HL-60/S4 treated with phorbol 12-myristate 13-acetate at 8.2 ng/mL for 4 days and 3 days (cell line): ENCODE measurements around the gene PRDM5.

Source experiments
- in situ Hi-C: fragments of 300-500 bp; cut with MboI; formaldehyde crosslinking; loops from 2 replicates; pipeline ENCODE4 v1.15.0; 2022; ENCODE audit warnings: low sequenced_read_pairs

PRDM5 gene

DNA sequence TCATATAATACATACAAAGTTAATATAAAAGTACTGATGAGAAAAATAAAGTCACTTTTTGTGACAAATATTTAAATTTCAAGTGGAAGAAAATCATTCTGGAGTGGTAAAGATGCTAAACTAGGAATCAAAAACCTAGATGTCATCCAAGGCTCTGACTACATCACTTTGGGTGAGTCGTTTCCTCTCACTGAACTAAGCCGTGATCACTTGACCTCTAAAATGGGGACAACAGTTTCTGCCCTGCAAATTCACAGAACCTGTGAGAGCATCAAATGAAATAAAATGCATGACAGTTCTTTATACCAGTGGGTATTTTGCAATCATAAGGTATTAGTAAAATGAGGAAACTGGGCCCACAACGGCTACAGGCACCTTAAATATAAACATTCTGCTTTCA lies 63.8 kb downstream of the PRDM5 start:
- in situ Hi-C loops = no loop called here

DNA sequence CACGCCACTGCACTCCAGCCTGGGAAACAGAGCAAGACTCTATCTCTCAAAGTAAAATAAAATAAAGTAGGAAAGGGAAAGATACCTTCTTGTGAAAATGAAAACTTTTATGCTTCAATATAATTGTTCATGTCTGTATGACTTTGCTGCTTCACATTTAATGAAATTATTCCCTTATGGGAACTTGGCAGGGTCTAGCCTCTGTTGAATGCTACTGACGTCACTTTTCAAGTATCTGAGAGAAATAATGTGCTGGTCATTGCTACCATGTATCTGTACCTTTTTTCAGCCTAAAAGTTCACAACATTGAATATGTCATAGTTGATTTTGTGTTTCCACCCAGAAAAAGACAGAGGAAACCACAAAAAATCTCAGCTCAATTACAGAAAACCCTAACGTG lies 65.2 kb downstream of the PRDM5 start:
- in situ Hi-C loops = no loop called here

- in situ Hi-C loops = no loop called here
These were observed 66.2 kb downstream of the PRDM5 start for GRCh38 chr4:120856294-120856693.

DNA sequence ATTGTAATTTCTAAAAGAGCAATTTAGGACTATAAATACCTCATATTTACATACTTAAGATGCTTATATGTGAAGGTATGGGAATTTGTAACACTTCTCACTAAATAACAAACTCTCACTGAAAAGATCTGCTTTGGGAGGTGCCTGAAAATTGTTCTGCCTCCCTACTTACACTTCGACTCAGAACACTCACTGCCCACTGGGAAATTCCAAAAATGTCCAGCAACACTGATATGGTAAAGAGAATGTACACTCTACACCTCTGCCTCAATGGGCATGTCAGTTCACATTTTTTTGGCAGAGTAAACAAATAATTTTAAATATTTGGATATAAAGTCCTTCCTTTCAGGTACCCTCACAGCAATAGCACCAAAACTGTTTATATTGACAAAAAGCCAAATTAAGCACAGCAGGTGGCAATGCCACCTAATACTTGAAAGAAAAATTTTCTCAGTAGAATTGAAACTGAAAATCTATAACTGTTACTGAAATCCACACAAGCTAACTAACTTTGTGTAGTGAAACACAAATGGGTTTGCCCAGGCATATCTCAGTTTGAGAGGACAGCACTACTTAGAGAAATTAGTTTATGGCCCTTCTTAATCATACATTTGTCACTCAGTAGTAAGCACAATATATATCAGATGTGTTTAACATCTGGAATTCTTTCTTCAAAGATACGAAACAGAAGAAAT lies 67.1 kb downstream of the PRDM5 start:
- in situ Hi-C loops = no loop called here

- in situ Hi-C loops = no loop called here
These were observed 69.2 kb downstream of the PRDM5 start for GRCh38 chr4:120853161-120853935.

DNA sequence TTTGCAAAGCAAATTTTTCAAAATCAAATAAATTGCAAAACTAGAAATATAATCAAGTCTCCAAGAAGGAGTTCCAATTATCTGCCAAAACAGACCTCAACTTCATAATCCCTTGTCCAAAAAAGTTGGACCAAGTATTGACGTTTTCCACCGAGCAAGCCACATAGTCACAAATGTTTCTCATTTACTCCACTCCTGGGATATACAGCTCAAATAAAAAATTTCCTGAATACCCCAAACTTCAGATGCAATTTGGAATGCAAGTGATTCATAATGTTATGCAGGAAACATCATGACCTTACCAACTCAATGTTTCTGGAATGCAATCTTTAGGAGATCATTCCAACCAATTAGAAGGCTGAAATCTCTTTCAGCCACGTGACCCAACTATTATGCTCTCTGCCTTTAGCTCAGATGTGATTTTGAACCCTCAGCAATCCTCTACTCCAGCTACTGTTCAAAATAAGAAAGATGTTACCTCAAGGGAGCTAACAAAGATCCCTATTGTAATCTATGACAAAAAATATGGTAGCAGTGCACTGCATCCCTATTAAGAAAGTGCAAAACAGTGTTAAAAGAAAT lies 72.4 kb downstream of the PRDM5 start:
- in situ Hi-C loops = no loop called here

GRCh38 chr4:120847019-120847582 lies 75.4 kb downstream of the PRDM5 start:
- in situ Hi-C loops = no loop called here

DNA sequence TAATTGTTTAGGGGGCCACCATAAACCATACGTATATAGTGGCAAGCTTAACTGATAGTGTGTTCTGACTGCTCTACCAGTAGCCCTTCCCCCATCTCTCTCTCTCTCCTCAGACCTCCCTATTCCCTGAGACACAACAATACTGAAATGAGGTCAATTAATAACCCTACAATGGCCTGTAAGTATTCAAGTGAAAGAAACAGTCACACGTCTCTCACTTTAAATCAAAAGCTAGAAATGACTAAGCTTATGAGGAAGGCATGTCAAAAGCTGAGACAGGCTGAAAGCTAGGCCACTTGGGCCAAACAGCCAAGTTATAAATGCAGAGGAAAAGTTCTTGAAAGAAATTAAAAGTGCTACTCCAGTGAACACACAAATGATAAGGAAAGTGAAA lies 78.0 kb downstream of the PRDM5 start:
- in situ Hi-C loops = no loop called here

DNA sequence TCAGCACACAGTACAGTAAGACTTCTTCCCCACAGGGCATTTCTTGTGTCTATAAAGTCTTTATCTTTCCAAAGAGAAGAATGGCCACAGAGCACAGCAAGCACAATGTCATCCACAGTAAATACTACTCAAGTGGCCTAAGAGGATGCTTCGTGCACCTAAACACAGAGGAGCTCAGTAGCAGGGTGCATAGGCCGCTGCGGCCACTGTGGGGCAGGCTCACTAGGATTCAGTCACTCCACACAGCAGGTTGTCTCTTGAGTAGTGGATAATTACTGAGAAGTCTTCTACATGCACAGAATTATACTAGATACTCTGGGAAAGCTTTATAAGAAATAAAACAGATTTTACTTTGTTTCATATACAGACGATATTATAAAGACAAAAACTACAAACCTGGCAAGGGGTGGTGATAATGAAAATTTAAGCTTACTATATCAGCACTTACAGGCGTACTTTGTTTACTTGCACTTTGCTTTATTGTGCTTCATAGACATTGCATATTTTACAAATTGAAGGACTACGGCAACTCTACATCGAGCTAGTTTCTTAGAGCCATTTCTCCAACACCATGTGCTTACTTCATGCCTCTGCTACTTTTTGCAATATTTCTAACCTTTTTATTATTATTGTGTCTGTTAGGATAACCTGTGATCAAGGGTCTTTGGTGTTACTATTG lies 78.5 kb downstream of the PRDM5 start:
- in situ Hi-C loops = no loop called here

DNA sequence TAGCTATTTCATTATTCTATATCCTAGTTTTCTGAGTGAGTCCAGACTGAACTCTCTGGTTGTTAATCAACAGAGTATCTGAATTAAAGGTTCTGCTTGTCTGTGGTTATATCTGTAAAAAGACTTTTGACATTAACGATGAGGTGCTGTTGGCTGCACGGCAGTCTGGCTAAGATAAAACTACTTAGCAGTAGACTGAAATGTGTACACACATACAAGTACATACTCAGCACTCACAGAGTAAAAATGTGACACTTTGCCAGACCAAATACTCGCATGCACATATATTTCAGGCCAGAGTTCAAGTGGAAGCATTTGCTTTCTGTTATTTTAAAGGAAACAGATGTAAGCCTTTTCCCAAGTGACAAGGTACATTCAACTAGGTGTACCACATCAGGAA lies 80.5 kb downstream of the PRDM5 start:
- in situ Hi-C loops = no loop called here

DNA sequence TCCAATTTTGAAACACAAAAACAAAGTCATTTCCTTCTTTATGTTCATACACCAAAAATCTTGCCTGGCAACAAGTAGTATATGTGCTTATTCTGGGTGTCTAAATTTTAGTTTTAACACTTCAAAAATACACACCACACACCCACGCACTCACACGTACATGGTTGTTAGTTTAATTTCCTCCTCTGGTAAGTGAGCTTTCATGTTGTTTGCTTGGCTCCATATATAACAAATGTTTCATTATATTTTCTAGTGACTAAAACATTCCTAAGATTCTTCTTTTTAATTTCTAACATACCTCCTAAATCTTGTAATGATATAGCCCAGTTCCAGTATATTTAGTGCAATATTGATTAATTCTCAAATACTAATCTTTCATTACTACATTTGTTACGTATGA lies 80.9 kb downstream of the PRDM5 start:
- in situ Hi-C loops = no loop called here

- in situ Hi-C loops = no loop called here
These were observed 82.4 kb downstream of the PRDM5 start for GRCh38 chr4:120839974-120840751.

DNA sequence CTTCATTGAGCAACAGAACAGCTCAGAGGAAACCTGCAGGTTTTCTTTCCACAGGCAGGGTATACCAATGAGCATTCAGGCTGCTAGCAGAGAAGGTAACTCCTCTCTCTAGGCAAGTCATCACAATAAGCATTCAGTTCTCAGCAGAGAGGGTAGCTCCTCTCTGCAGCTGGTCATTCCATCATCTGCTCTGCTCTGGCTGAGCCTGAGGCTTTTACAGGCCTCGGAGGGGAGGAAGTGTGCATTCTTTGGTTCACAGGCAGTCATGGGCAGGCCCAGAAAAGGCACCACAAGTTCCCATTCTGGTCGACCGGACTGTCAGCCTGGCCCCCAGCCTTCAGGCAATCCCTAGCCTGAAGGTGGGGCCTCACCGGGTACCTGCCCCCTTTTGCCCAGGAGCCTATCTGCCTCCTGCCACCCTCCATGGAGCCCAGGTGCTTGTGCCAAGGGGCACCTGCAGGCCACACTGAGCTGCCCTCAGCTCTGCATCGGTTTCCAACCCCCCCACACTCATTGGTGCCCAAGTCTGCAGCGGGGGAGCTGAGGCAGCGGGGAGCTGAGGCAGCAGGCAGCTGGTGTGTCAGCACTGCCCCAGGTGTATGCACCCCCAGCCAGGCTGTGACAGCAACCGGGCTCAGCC lies 83.1 kb downstream of the PRDM5 start:
- in situ Hi-C loops = no loop called here

- in situ Hi-C loops = no loop called here
These were observed 83.7 kb downstream of the PRDM5 start for GRCh38 chr4:120838784-120839183.

DNA sequence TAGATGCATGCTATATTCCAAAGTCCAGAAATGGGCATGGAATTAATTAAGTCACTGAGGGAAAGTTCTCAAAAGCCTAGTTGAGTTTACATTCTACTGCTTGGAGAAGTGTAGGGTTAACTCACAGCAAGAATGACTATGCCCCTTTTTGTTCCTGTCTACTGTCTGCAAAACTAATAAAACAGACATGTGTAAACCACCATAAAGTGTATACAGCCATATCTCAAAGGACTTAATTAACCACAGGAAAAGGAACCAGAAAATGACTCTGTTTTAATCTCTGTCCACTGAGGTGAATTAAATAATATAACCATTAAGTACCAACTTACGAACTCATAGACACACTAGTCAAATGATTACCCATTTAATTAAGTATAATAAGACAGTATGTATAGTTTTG lies 84.9 kb downstream of the PRDM5 start:
- in situ Hi-C loops = no loop called here

DNA sequence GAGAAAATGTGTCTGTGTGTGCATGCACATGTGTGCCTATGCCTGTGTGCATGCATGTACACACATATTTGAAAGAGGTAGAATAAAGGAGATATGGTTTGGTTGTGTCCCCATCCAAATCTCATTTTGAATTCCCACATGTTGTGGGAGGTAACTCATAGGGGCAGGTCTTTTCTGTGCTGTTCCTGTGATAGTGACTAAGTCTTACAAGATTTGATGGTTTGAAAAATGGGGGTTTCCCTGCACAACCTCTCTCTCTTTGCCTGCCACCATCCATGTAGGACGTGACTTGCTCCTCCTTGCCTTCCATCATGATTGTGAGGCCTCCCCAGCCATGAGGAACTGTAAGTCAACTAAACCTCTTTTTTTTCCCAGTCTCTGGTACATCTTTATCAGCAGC lies 87.2 kb downstream of the PRDM5 start:
- in situ Hi-C loops = no loop called here

- in situ Hi-C loops = no loop called here
These were observed 92.3 kb downstream of the PRDM5 start for GRCh38 chr4:120830204-120830603.

- in situ Hi-C loops = no loop called here
These were observed 93.3 kb downstream of the PRDM5 start for GRCh38 chr4:120829113-120829831.

GRCh38 chr4:120826853-120827252 lies 95.7 kb downstream of the PRDM5 start:
- in situ Hi-C loops = no loop called here
